Loucy (cell line): Measurements from ENCODE around the gene GP5.

Experiments
- CTCF ChIP-seq: fragments of 200-600 bp; sonication (generic); conservative IDR thresholded peaks from 2 replicates; pipeline ENCODE4 v1.5.1; 2014; ENCODE audit warnings: mild to moderate bottlenecking, antibody characterized with exemption, low read length
- EZH2phosphoT487 ChIP-seq: fragments of 200-600 bp; IDR thresholded peaks from 2 replicates; pipeline ENCODE4 v1.6.1; 2018; ENCODE audit warnings: antibody characterized with exemption, mild to moderate bottlenecking, moderate library complexity, borderline replicate concordance

- TF ChIP-seq EZH2phosphoT487 (no peak), CTCF (no peak)
Measured at GRCh38 chr3:194355379-194355778, 43.7 kb downstream of the GP5 start.
